HepG2 (cell line): Measurements from ENCODE around the gene NUDT22. TPM values are rescaled to one million over a fixed set of nuclear protein-coding genes. Genes with fewer than 3 reads are reported as not detected.

ENCODE experiments used
- DNMT3B ChIP-seq: conservative IDR thresholded peaks from 2 replicates; pipeline ENCODE4 v1.6.1; 2016; ENCODE audit warnings: missing biosample characterization, control low read depth
- FOXO1 ChIP-seq: sonication (generic); formaldehyde crosslinking; IDR thresholded peaks from 2 replicates; pipeline ENCODE4 v1.4.0; 2020; ENCODE audit warnings: missing genetic modification reagents
- GLMP ChIP-seq: sonication (generic); formaldehyde crosslinking; IDR thresholded peaks from 2 replicates; pipeline ENCODE4 v1.9.0; 2021; ENCODE audit warnings: missing genetic modification reagents, mild to moderate bottlenecking, borderline replicate concordance
- HMGXB4 ChIP-seq, 2 experiments: sonication (generic) in 1 of 2; formaldehyde crosslinking in 1 of 2; IDR thresholded peaks; 2 replicates each; pipeline versions ENCODE4 v1.4.0 to v1.6.1; 2018 to 2020; ENCODE audit warnings: missing genetic modification reagents in 2 of 2, borderline replicate concordance in 1 of 2, low read depth in 1 of 2, mild to moderate bottlenecking in 1 of 2, missing biosample characterization in 1 of 2
- HOXA9 ChIP-seq: sonication (generic); formaldehyde crosslinking; IDR thresholded peaks from 2 replicates; pipeline ENCODE4 v1.8.1; 2022; ENCODE audit warnings: missing genetic modification reagents, mild to moderate bottlenecking, moderate library complexity, borderline replicate concordance
- JDP2 ChIP-seq: sonication (generic); formaldehyde crosslinking; IDR thresholded peaks from 2 replicates; pipeline ENCODE4 v1.8.1; 2022; ENCODE audit warnings: missing genetic modification reagents, borderline replicate concordance
- MYC ChIP-seq: sonication (generic); formaldehyde crosslinking; IDR thresholded peaks from 2 replicates; pipeline ENCODE4 v1.9.0; 2021; ENCODE audit warnings: missing genetic modification reagents, borderline replicate concordance
- MZF1 ChIP-seq: sonication (generic); formaldehyde crosslinking; IDR thresholded peaks from 2 replicates; pipeline ENCODE4 v1.8.1; 2023; ENCODE audit warnings: mild to moderate bottlenecking, missing genetic modification reagents, borderline replicate concordance
- NFIB ChIP-seq: sonication (generic); formaldehyde crosslinking; IDR thresholded peaks from 2 replicates; pipeline ENCODE4 v1.9.0; 2021; ENCODE audit warnings: missing genetic modification reagents, mild to moderate bottlenecking, borderline replicate concordance
- PLRG1 ChIP-seq: fragments of 450-650 bp; conservative IDR thresholded peaks from 2 replicates; pipeline ENCODE4 v1.6.1; 2016
- RARG ChIP-seq: sonication (generic); formaldehyde crosslinking; IDR thresholded peaks from 2 replicates; pipeline ENCODE4 v1.4.0; 2020; ENCODE audit warnings: low read depth, mild to moderate bottlenecking, missing genetic modification reagents
- SAFB2 ChIP-seq: sonication (generic); formaldehyde crosslinking; IDR thresholded peaks from 2 replicates; pipeline ENCODE4 v1.5.1; 2020; ENCODE audit warnings: missing genetic modification reagents, low read depth, mild to moderate bottlenecking, borderline replicate concordance
- SKIL ChIP-seq: sonication (generic); formaldehyde crosslinking; IDR thresholded peaks from 2 replicates; pipeline ENCODE4 v1.8.0; 2022; ENCODE audit warnings: missing genetic modification reagents, mild to moderate bottlenecking, moderate library complexity, borderline replicate concordance
- THRA ChIP-seq: sonication (generic); formaldehyde crosslinking; IDR thresholded peaks from 2 replicates; pipeline ENCODE4 v1.4.0; 2020; ENCODE audit warnings: missing genetic modification reagents, borderline replicate concordance
- ZFP62 ChIP-seq: sonication (generic); formaldehyde crosslinking; IDR thresholded peaks from 2 replicates; pipeline ENCODE4 v1.4.0; 2020; ENCODE audit warnings: missing genetic modification reagents
- ZNF569 ChIP-seq: sonication (generic); formaldehyde crosslinking; IDR thresholded peaks from 2 replicates; pipeline ENCODE4 v1.5.0; 2020; ENCODE audit warnings: mild to moderate bottlenecking, missing genetic modification reagents, moderate library complexity, borderline replicate concordance
- ZNF580 ChIP-seq: IDR thresholded peaks from 2 replicates; pipeline ENCODE4 v1.6.1; 2016; ENCODE audit warnings: low read depth, borderline replicate concordance
- ZNF720 ChIP-seq: sonication (generic); formaldehyde crosslinking; IDR thresholded peaks from 2 replicates; pipeline ENCODE4 v1.4.0; 2020; ENCODE audit warnings: missing genetic modification reagents
- polyA plus RNA-seq, 8 experiments: library from polyadenylated mRNA; depleted of rRNA in 3 of 8; stranded (reverse) in 7 of 8; unstranded in 1 of 8; fragments of >200 nt; fragmentation: Illumina TruSeq in 4 of 8; extraction: Trizol in 4 of 8; gene quantifications; 2 replicates each; pipeline versions ENCODE4 v1.2.1 to v1.2.3, GENCODE V29; 2011 to 2016; ENCODE audit warnings: low read depth in 4 of 8, missing spikeins in 1 of 8, mixed read lengths in 1 of 8; ENCODE audit not compliant: insufficient read depth in 1 of 8
- total RNA-seq, 5 experiments: library from RNA; depleted of rRNA; stranded (reverse); fragments of >200 nt; fragmentation: Illumina TruSeq; extraction: Trizol; gene quantifications; 2 replicates each; pipeline ENCODE4 v1.2.3, GENCODE V29; 2016; ENCODE audit warnings: low read depth in 1 of 5

Gene NUDT22
- total and polyA plus RNA-seq, 2 of the 13 experiments (the other 11 are each of a cell fraction or from before 2014, with no cell fraction given), result 33.5 to 39.8 TPM

GRCh38 chr11:64268893-64269539, 42.9 kb downstream of the NUDT22 start (continued):
- TF ChIP-seq NFIB (CRISPR knock-in tag) (no peak), PLRG1 (no peak), ZFP62 (CRISPR knock-in tag) (no peak), SKIL (0 out of 2 replicates have a peak, but pooled peaks have one; percentile 23), RARG (CRISPR knock-in tag) (no peak), MYC (no peak), HMGXB4 (CRISPR knock-in tag; IDR thresholded peaks at IDR 0.05; ENCODE audit: borderline replicate concordance in 1 of 2, low read depth in 1 of 2) (no peak), THRA (CRISPR knock-in tag) (no peak), ZNF569 (CRISPR knock-in tag) (0 out of 2 replicates have a peak, but pooled peaks have one; percentile 60), HOXA9 (CRISPR knock-in tag) (peak; percentile 68; the same call in 1 of the 2 replicates), MZF1 (CRISPR knock-in tag) (no peak), ZNF720 (CRISPR knock-in tag) (no peak), DNMT3B (CRISPR knock-in tag) (no peak), GLMP (CRISPR knock-in tag) (no peak), SAFB2 (CRISPR knock-in tag) (no peak), FOXO1 (CRISPR knock-in tag) (no peak), JDP2 (no peak), ZNF580 (no peak)
